Ishikawa (cell line): ENCODE data around the gene ZNF175.

ENCODE experiments used
- CEBPB ChIP-seq: IDR thresholded peaks from 2 replicates; pipeline ENCODE4 v1.6.1; 2012
- CREB1 ChIP-seq: IDR thresholded peaks from 2 replicates; pipeline ENCODE4 v1.6.1; 2012; ENCODE audit warnings: low read depth
- EGR1 ChIP-seq: IDR thresholded peaks from 2 replicates; pipeline ENCODE4 v1.6.1; 2012
- EP300 ChIP-seq: IDR thresholded peaks from 2 replicates; pipeline ENCODE4 v1.6.1; 2012; ENCODE audit warnings: borderline replicate concordance
- FOXM1 ChIP-seq: IDR thresholded peaks from 2 replicates; pipeline ENCODE4 v1.6.1; 2012; ENCODE audit warnings: low read depth, borderline replicate concordance
- MAX ChIP-seq: IDR thresholded peaks from 2 replicates; pipeline ENCODE4 v1.6.1; 2012
- NFIC ChIP-seq: IDR thresholded peaks from 2 replicates; pipeline ENCODE4 v1.6.1; 2012
- RAD21 ChIP-seq: IDR thresholded peaks from 2 replicates; pipeline ENCODE4 v1.6.1; 2012; ENCODE audit warnings: low read depth
- REST ChIP-seq: IDR thresholded peaks from 2 replicates; pipeline ENCODE4 v1.6.1; 2012; ENCODE audit warnings: low read depth, mild to moderate bottlenecking
- TAF1 ChIP-seq: IDR thresholded peaks from 2 replicates; pipeline ENCODE4 v1.6.1; 2012; ENCODE audit warnings: low read depth, mild to moderate bottlenecking
- TCF12 ChIP-seq: IDR thresholded peaks from 2 replicates; pipeline ENCODE4 v1.6.1; 2012; ENCODE audit warnings: low read depth
- TEAD4 ChIP-seq: IDR thresholded peaks from 2 replicates; pipeline ENCODE4 v1.6.1; 2012
- YY1 ChIP-seq: IDR thresholded peaks from 2 replicates; pipeline ENCODE4 v1.6.1; 2012; ENCODE audit warnings: low read depth
- ZBTB7A ChIP-seq: IDR thresholded peaks from 2 replicates; pipeline ENCODE4 v1.6.1; 2012; ENCODE audit warnings: low read depth
- TF ChIP-seq, protein P1 (sequence below): IDR thresholded peaks from 2 replicates; pipeline ENCODE4 v1.6.1; 2012

The ZNF175 gene

GRCh38 chr19:51548891-51549305 lies 22.2 kb upstream of the ZNF175 start:
- no peak for TF ChIP-seq YY1
- no peak for TF ChIP-seq CEBPB
- no peak for TF ChIP-seq EGR1
- no peak for TF ChIP-seq EP300
- no peak for TF ChIP-seq TEAD4
- TF ChIP-seq, protein P1, sequence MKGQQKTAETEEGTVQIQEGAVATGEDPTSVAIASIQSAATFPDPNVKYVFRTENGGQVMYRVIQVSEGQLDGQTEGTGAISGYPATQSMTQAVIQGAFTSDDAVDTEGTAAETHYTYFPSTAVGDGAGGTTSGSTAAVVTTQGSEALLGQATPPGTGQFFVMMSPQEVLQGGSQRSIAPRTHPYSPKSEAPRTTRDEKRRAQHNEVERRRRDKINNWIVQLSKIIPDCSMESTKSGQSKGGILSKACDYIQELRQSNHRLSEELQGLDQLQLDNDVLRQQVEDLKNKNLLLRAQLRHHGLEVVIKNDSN = no peak
- no peak for TF ChIP-seq TCF12
- no peak for TF ChIP-seq NFIC
- TF ChIP-seq RAD21 = no peak
- TF ChIP-seq FOXM1 = no peak
- no peak for TF ChIP-seq CREB1
- no peak for TF ChIP-seq TAF1
- TF ChIP-seq MAX = no peak
- no peak for TF ChIP-seq ZBTB7A
- TF ChIP-seq REST = no peak

GRCh38 chr19:51549533-51550324 lies 21.4 kb upstream of the ZNF175 start:
- TF ChIP-seq MAX (no peak), RAD21 (no peak), EGR1 (no peak), CREB1 (no peak), CEBPB (no peak), TEAD4 (no peak), EP300 (no peak), TCF12 (no peak), TAF1 (no peak), ZBTB7A (no peak), REST (no peak), FOXM1 (no peak), NFIC (no peak), YY1 (no peak)
- TF ChIP-seq, protein P1 = no peak

DNA sequence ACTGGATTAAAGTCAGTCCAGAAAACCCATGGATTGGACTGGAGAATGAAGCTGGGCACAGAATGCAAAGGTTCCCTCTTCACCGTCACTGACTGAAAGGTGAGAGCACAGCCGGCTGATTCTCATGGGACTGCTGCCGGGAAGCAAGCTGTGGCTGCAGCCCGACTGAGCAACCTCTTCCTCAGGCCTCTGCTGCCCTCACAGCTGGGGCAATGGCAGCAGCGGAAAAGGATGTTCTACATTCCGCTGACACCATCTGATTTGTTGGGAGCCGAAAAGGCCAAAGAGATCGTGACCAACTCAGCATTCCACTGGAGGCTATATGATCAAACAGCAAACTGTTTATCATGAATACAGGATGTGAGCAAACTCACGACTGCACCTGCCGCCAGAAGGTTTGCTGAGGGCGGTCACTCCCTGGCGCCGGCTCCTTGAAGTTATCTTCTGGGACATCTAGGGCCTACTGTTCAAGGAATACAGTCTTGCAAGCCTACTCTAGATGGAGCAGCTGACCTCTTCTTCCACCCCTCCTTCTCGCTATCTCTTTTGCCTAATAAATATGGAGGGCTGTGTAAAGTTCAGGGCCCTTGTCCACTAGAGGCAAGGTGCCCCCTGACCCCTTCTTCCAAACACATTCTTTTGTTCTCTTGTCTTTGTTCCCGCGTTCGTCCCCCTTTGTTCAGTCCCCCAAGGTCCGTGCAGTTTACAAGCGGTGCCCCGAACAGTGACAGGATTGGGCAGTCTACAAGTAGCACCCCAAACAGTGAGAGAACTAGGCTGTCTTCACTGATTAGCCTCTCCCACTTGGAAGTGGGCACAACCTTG lies 20.0 kb upstream of the ZNF175 start:
- no peak for TF ChIP-seq EGR1

DNA sequence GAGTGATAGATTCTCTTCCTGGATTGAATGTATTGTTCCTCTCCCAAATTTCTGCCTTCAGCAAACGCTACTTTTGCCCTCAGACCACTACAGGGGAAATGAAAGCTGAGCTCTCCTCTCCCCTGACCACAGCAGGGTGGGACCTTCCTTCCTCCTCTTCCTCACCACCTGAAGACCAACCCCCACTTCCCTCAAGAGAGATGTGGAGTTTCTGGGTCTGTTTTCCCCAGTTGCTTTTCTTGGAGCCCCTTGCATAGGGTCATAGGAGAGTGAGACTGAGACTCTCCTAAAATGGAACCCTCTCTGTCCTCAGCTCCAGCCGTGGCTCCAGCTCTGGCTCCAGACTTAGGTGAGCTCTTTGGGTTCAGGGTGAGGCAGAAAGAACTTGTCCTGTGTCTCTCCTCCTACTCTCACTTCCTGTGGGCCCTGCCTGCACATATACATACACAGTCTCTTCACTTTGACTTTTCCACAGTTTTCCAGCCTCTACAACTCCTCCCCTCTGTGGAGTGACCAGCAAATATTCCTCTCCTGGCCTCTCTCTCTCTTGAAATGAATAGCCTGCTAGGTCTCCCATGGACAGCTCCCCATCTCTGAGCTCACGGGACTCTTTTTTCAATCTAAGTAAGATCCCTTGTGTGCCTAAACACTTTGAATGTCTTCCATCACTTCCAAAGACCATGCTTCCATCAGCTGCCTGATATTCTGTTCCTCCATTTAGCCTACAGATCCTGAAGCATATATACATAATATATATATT lies 19.2 kb upstream of the ZNF175 start:
- no peak for TF ChIP-seq YY1
- no peak for TF ChIP-seq FOXM1
- TF ChIP-seq EGR1 = no peak

DNA sequence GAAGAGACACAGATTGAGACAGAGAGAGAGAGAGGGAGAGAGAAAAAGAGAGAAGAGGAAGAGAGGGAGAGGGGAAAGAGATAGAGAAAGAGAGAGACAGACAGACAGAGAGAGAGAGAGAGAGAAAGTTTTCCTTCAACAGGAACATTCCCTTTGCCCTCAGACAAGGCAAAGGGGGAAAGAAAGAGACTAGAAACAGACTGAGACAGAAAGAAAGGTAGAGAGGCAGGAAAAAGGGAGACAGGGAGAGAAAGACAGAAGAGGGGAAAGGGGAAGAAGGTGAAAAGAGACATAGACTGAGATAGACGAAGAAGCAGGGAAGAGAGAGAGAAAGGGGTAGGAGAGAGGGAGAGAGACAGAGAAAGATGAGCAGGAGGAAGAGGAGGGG lies 18.5 kb upstream of the ZNF175 start:
- TF ChIP-seq FOXM1 = no peak
- TF ChIP-seq RAD21 = no peak
- no peak for TF ChIP-seq TAF1
- TF ChIP-seq CREB1 = no peak
- no peak for TF ChIP-seq TEAD4
- TF ChIP-seq TCF12 = no peak
- no peak for TF ChIP-seq ZBTB7A
- no peak for TF ChIP-seq CEBPB
- no peak for TF ChIP-seq EGR1
- TF ChIP-seq NFIC = no peak
- TF ChIP-seq EP300 = no peak
- TF ChIP-seq MAX = no peak
- TF ChIP-seq, protein P1 = no peak
